ENCODE measurements around the gene RPL12.

The RPL12 gene

GRCh38 chr9:127415657-127416056 is 35.5 kb downstream of the RPL12 start:
- in situ Hi-C loops (cut with HindIII; ENCODE audit: low pct_ligation_motif_present, low sequenced_read_pairs), result no loop called here
- Histone ChIP-seq H3K36me3 (replicated peaks) (no peaks in the 10 kb centered on the region), H3K4me3 (ENCODE audit: low read depth, low read length) (no peak overlapping the region), H3K27me3 (replicated peaks) (no peaks in the 10 kb centered on the region), H3K27ac (no peak overlapping the region)
- no peak for TF ChIP-seq CTCF (IDR thresholded peaks at IDR 0.05; ENCODE audit: low read depth, low read length, missing control alignments)
- DNase-seq, result no peak

- Histone ChIP-seq H3K36me3 (replicated peaks) (no peaks in the 10 kb centered on the region), H3K27me3 (replicated peaks) (no peaks in the 10 kb centered on the region), H3K27ac (no peak overlapping the region), H3K4me3 (ENCODE audit: low read depth, low read length) (no peak overlapping the region)
- in situ Hi-C loops (cut with HindIII; ENCODE audit: low pct_ligation_motif_present, low sequenced_read_pairs), result no loop called here
- DNase-seq, result no peak
- TF ChIP-seq CTCF (IDR thresholded peaks at IDR 0.05; ENCODE audit: low read depth, low read length, missing control alignments), result no peak
Observed at GRCh38 chr9:127415141-127415540, 36.1 kb downstream of the RPL12 start.

GRCh38 chr9:127411122-127411521 is 40.1 kb downstream of the RPL12 start:
- Histone ChIP-seq H3K27me3 (replicated peaks) (no peaks in the 10 kb centered on the region), H3K36me3 (replicated peaks) (no peaks in the 10 kb centered on the region), H3K27ac (no peak overlapping the region), H3K4me3 (ENCODE audit: low read depth, low read length) (no peak overlapping the region)
- in situ Hi-C loops (cut with HindIII; ENCODE audit: low pct_ligation_motif_present, low sequenced_read_pairs), result no loop called here
- no peak for DNase-seq
- no peak for TF ChIP-seq CTCF (IDR thresholded peaks at IDR 0.05; ENCODE audit: low read depth, low read length, missing control alignments)

- in situ Hi-C loops (cut with HindIII; ENCODE audit: low pct_ligation_motif_present, low sequenced_read_pairs), result no loop called here
- no peak for TF ChIP-seq CTCF (IDR thresholded peaks at IDR 0.05; ENCODE audit: low read depth, low read length, missing control alignments)
- Histone ChIP-seq H3K4me3 (ENCODE audit: low read depth, low read length) (no peak overlapping the region), H3K27ac (no peak overlapping the region), H3K27me3 (replicated peaks) (no peaks in the 10 kb centered on the region), H3K36me3 (replicated peaks) (peaks cover 3% of the 10 kb centered on the region)
- no peak for DNase-seq
Observed at GRCh38 chr9:127407492-127407843, 43.7 kb downstream of the RPL12 start.

- no peak overlapping the region for H3K27ac ChIP-seq
- peaks cover 3% of the 10 kb centered on the region for H3K36me3 ChIP-seq (replicated peaks)
- in situ Hi-C loops (cut with HindIII; ENCODE audit: low pct_ligation_motif_present, low sequenced_read_pairs), result no loop called here
- DNase-seq, result no peak
- no peak for TF ChIP-seq CTCF (IDR thresholded peaks at IDR 0.05; ENCODE audit: low read depth, low read length, missing control alignments)
- no peak overlapping the region for H3K4me3 ChIP-seq (ENCODE audit: low read depth, low read length)
- no peaks in the 10 kb centered on the region for H3K27me3 ChIP-seq (replicated peaks)
Observed at GRCh38 chr9:127406799-127407491, 44.3 kb downstream of the RPL12 start.
